ENCODE measurements around the gene ZGPAT. TPM values are rescaled to one million over a fixed set of nuclear protein-coding genes. Genes with fewer than 3 reads are reported as not detected.

ZGPAT gene
- total and polyA plus RNA-seq, 9 of the 15 experiments (the other 6 are each of a cell fraction or from before 2014, with no cell fraction given), result 0.14 to 26.6 (median 7.4) TPM

- TF ChIP-seq VEZF1 (CRISPR knock-in tag; IDR thresholded peaks at IDR 0.05), result peak; percentile 89
- TF ChIP-seq ZBTB12 (CRISPR knock-in tag; IDR thresholded peaks at IDR 0.05), result no peak
- TF ChIP-seq ZNF133 (CRISPR knock-in tag; IDR thresholded peaks at IDR 0.05), result no peak
- TF ChIP-seq PHF8 (IDR thresholded peaks at IDR 0.05; ENCODE audit: borderline replicate concordance, low read length), result peak; percentile 19; the same call in 1 of the 2 replicates
- no peak for TF ChIP-seq MCM2 (IDR thresholded peaks at IDR 0.05; ENCODE audit: low read depth)
- TF ChIP-seq STAG1 (CRISPR knock-in tag; IDR thresholded peaks at IDR 0.05; ENCODE audit: borderline replicate concordance), result no peak
- no peak for TF ChIP-seq ZNF140 (CRISPR knock-in tag; IDR thresholded peaks at IDR 0.05)
- no peak for TF ChIP-seq ZNF830 (CRISPR knock-in tag; IDR thresholded peaks at IDR 0.05)
- no peak for TF ChIP-seq TSC22D4 (tag; IDR thresholded peaks at IDR 0.05)
- TF ChIP-seq HOMEZ (CRISPR knock-in tag; IDR thresholded peaks at IDR 0.05), result no peak
- no peak for TF ChIP-seq BCL6 (CRISPR knock-in tag; IDR thresholded peaks at IDR 0.05)
- peak; percentile 77 for TF ChIP-seq ATF3 (IDR thresholded peaks at IDR 0.05)
- no peak for TF ChIP-seq ATF3 (CRISPR knock-in tag; conservative IDR thresholded peaks at IDR 0.05)
- TF ChIP-seq TAF15 (IDR thresholded peaks at IDR 0.05; ENCODE audit: low read depth, low read length), result no peak
- TF ChIP-seq SRF (CRISPR knock-in tag; IDR thresholded peaks at IDR 0.05), result no peak
- TF ChIP-seq HLTF (IDR thresholded peaks at IDR 0.05), result no peak
- TF ChIP-seq TAF7 (tag; IDR thresholded peaks at IDR 0.05), result no peak
- TF ChIP-seq CUX1 (CRISPR knock-in tag; IDR thresholded peaks at IDR 0.05), result no peak
Measured at GRCh38 chr20:63740627-63741353, 33.0 kb downstream of the ZGPAT start (continued).
